Neural progenitor cell (in vitro differentiated cells): ENCODE results near the gene PITPNM3.

ENCODE experiments used
- EZH2phosphoT487 ChIP-seq: fragments of 200-600 bp; sonication (generic); IDR thresholded peaks from 2 replicates; pipeline ENCODE4 v1.6.1; 2017; ENCODE audit warnings: antibody characterized with exemption
- TF ChIP-seq, protein P1 (sequence below): fragments of 200-600 bp; sonication (generic); IDR thresholded peaks from 2 replicates; pipeline ENCODE4 v1.5.1; 2017; ENCODE audit warnings: antibody characterized with exemption, mild to moderate bottlenecking

DNA sequence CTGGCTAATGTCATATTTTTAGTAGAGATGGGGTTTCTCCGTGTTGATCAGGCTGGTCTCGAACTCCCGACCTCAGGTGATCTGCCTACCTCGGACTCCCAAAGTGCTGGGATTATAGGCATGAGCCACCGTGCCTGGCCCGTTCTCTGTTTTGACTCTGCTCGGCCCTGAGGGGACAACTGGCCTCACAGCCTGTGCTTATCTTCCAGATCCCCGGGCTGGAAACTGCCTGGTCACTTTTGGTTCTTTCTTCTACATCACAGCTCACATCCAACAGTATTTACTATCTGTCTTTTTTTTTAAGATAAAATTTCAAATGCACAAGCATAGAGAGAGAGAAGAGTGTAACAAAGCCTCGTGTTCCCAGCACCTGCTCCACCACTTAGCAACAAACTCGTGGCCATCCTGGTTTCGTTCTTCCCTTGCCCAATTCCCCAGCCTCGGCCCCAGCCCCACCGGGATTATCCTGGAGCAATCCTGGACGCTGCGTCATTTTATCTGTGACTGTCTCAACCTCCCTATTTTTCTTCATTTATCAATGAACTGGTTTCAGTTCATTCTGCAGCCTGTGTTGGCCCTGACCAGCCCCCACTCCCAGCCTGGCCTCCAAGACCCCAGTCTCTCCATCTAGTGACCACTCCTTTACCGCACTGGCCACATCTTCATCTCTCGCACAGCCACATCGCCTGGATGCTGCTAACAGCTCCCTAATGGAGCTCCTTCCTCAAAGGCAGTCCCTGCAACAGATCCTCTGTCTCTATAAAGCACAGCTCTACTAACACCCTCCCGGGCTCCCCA is 91.0 kb downstream of the PITPNM3 start:
- TF ChIP-seq, protein P1, sequence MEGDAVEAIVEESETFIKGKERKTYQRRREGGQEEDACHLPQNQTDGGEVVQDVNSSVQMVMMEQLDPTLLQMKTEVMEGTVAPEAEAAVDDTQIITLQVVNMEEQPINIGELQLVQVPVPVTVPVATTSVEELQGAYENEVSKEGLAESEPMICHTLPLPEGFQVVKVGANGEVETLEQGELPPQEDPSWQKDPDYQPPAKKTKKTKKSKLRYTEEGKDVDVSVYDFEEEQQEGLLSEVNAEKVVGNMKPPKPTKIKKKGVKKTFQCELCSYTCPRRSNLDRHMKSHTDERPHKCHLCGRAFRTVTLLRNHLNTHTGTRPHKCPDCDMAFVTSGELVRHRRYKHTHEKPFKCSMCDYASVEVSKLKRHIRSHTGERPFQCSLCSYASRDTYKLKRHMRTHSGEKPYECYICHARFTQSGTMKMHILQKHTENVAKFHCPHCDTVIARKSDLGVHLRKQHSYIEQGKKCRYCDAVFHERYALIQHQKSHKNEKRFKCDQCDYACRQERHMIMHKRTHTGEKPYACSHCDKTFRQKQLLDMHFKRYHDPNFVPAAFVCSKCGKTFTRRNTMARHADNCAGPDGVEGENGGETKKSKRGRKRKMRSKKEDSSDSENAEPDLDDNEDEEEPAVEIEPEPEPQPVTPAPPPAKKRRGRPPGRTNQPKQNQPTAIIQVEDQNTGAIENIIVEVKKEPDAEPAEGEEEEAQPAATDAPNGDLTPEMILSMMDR, result no peak
- TF ChIP-seq EZH2phosphoT487, result no peak
